ENCODE results near the gene PTPRA.

- TF ChIP-seq, protein P1, sequence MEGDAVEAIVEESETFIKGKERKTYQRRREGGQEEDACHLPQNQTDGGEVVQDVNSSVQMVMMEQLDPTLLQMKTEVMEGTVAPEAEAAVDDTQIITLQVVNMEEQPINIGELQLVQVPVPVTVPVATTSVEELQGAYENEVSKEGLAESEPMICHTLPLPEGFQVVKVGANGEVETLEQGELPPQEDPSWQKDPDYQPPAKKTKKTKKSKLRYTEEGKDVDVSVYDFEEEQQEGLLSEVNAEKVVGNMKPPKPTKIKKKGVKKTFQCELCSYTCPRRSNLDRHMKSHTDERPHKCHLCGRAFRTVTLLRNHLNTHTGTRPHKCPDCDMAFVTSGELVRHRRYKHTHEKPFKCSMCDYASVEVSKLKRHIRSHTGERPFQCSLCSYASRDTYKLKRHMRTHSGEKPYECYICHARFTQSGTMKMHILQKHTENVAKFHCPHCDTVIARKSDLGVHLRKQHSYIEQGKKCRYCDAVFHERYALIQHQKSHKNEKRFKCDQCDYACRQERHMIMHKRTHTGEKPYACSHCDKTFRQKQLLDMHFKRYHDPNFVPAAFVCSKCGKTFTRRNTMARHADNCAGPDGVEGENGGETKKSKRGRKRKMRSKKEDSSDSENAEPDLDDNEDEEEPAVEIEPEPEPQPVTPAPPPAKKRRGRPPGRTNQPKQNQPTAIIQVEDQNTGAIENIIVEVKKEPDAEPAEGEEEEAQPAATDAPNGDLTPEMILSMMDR (IDR thresholded peaks at IDR 0.05; ENCODE audit: insufficient read depth, low read length): no peak
- no peak for TF ChIP-seq REST (IDR thresholded peaks at IDR 0.05; ENCODE audit: insufficient replicate concordance, low read depth)
Observed at GRCh38 chr20:2903686-2904085, 30.4 kb downstream of the PTPRA start.
